NCI-H187 treated with DMSO at 0.1 percent for 48 hours (cell line): ENCODE results near the gene MGMT.

Source experiments
- DNase-seq: peaks from one replicate; lab custom pipeline; 2025; lab: John Stamatoyannopoulos, UW

MGMT gene

DNA sequence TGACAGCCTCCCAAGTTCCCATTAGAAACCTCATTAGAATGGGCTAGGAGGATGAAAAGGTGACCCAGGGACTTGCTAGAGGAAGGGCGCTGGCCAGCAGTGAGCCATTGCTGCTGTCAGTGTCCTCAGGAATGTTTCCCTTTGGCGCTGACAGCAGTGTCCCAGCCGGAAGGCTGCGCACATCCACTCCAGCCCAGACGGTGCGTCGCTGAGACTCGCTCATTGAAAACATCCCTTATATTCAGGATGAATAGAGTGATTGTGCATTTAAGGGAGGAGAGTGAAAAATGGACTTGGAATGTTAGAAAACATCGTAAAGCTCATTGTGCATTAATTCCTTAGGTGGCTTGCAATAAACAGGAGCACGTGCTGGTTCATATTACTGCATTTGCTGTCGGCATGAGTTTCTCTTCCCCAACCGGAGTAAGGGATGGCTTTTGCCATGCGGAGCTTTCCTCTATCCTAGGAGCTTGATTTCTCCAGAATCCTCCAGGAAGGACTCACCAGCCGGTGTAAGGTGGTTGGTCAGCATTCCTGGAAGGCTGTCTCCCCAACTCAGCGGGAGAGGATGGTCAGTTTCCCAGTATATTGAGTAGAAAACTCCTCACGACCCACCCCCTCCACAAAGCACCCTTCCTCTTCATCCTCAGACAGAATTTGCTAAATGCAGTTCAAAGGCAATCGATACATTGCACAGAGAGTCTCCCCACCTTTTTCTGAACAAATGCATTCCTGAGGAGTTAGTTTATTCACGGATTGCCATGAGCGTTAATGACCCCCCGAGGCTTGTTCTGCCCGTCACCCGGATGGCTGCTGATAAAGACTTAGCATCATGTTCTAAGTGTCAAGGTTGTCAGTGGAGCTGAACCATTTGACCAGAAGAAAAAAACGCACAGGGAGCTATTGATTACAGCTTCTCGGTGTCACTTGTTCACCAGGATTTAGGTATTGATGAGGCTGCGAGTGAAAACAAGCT, 295.2 kb downstream of the MGMT start:
- no peak for DNase-seq

DNA sequence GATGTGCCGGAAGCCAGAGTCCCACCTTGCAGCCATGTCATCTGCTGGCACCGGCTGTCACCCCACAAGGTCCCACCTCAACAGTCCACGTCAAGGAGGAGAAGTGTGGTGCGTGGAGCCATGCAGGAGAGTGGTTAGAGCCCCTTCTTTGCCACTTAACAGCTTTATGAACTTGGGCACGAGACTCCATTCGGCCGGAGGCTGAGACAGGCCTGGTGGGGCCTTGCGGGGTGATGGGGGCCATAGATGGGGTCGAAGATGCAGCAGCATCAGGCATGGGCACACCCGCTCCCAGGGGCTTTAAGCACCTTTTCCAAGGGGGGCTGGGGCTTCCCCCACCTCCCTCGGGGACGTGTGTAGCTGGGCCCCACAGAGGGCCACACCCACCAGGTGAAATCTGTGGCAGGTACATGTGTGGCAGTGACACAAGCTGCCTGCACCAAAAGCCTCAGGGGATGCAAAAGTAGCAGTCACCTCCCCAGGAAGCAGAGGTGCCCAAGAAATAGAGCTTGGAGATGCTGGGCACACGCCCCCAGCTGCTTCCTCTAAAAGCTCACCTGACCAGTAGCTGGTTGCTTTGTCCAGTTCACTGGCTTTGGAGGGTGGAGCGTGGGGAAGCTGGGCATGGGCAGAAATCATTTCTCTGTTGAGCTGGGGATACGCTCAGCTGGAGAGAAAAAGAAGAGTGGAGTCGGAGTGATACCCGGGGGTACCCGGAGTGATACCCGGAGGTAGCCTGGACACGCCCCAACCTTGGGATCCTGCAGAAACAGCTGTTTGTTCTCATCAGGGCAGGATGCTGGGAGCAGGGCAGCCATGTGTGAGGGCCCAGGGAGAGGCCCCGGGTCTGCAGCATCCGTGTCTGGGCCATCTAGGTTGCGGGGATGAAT, 297.2 kb downstream of the MGMT start:
- no peak for DNase-seq

DNA sequence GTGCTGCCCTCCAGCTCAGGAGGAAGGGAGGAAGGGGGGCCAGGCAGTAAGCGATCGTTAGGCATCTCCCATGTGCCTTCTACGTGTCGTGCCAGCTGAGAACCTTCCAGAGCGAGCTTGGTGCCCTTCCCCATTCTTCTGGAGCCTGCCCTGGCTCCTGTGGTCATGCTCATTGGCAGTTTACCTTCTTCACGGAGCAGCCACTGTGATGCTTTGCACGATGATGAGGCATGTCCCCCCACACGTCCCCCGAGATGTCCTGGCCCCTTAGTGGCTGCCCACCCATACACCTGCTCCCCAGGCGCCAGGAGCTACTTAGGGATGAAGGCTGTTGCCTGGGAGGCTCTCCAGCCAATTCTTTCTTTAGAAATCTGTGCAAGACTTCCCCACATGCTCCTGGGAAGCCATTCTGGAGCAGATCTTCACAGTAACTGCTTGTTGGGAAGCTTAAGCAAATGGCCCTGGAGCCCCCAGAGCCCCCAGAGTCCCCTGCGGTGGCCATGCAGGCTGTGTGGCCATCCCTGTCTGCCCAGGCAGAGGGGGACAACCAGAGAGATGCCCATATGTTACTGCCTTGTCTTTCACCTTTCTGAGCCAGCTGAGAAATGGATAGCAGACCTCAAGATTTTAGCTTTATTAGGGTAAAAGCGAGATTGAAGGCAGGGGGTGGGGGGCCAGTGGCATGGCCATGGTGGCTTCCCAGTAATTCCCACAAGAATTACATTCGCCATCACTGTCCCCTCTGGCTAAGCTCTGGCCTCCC, 298.0 kb downstream of the MGMT start:
- DNase-seq, result no peak

- DNase-seq, result no peak
Measured at GRCh38 chr10:129765664-129766550, 298.9 kb downstream of the MGMT start.

- no peak for DNase-seq
Measured at GRCh38 chr10:129766611-129767550, 299.8 kb downstream of the MGMT start.

DNA sequence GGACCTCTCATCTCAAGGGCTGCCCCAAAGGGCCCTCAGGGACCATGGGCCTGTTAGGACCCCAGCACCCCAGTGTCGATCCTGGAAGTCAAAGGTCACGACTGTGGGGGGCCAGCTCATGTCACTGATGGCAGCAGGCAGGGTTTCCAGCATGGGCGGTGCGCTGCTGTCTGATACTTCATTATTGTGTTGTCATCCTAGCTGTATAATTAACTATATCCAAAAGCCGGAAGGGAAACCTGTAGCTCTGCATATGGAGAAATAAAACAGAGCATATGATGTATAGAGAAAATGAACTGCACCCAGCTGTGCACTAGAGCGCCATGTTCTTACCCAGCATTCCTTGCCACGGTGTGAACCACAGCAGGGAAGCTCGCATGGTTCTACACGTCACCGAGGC, 300.7 kb downstream of the MGMT start:
- no peak for DNase-seq

DNA sequence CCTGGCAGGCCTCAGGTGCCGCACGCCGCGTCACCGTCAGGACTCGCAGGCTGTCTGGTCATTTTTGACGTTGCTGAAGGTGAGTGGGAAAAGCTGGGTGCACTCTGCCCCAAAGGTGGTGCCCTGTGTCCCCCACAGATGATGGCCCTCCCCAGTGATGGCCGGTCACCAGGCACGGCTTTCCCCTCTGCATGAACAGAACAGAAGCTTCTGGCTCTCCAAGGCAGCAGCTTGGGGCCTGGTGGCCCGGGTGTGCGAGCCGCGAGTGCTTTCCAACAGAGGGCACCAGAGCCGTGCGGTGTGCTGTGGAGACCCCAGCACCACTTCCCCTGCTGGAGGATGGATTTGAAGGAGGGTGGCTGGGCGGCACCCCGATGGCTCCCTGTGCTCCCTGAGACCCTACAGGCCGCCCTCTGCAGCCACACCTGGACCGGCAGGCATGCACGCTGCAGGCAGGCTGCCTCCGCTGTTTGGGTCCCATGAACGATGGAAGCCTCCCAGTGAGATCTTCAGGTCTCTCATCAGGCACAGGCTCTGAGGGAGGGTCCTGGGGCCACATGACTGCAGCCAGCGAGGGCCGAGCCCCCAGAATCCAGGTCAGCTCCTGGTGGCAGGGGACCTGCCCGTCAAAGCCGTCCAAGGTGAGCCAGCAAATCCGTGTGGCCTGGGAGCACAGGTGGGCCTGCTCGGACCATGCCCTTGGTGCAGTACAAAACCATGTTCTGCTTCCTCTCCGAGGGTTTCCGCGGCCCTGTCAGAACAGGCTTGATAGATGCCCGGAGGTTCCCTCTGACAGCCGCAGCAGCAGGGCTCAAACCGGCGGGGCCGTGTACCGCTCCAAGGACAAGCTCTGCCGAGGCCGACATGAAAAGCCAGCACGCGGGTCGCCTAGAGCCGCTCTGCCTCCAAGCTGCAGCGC, 301.7 kb downstream of the MGMT start:
- no peak for DNase-seq

- DNase-seq, result no peak
Measured at GRCh38 chr10:129769381-129770116, 302.5 kb downstream of the MGMT start.

GRCh38 chr10:129770286-129770685, 303.2 kb downstream of the MGMT start:
- DNase-seq, result no peak

GRCh38 chr10:129771024-129771423, 304.0 kb downstream of the MGMT start:
- no peak for DNase-seq

- no peak for DNase-seq
Measured at GRCh38 chr10:129771576-129771975, 304.5 kb downstream of the MGMT start.

GRCh38 chr10:129771991-129772431, 305.0 kb downstream of the MGMT start:
- DNase-seq, result no peak

DNA sequence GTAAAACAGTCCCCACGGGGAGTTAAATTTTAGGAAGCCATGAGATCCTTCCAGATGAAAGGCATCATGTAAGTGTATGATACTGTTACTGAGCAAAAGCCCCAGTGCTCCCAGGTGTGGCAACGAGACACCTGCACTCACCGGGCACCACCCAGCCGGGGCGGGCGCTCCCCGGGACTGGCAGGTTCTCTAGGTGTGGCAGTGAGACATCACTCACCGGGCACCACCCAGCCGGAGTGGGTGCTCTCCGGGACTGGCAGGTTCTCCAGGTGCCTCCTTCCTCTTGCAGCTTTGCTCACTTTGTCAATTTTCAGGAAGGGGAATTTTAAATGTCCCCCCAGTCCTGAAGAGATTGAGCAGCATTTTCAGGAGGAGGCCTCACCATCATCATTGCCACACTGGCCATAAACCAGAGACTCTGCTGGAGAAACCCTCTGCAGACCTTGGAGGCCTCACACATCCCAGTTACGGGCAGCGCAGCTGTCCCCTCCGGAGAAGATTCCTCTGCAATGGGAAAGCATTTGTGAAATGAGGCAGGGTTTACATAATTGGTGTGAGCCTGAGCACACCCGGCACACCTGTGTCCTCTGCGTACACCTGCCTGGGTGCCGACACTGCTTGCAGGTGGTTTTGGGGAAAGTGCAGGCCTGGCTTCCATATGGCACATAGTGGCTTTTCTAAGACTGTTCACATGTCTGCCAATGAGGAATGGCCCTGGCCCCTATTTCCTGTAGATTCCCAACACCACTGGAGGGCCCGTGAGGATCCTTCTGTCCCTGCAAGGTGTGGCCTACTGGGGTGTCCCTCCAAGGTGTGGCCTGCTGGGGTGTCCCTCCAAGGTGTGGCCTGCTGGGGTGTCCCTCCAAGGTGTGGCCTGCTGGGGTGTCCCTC, 305.7 kb downstream of the MGMT start:
- DNase-seq, result no peak

- DNase-seq, result no peak
Measured at GRCh38 chr10:129773359-129773990, 306.4 kb downstream of the MGMT start.

- no peak for DNase-seq
Measured at GRCh38 chr10:129774082-129774735, 307.2 kb downstream of the MGMT start.
